ELF-1 (cell line): ENCODE data around the gene ADGRD1.

Experiments used
- DNase-seq: peaks from one replicate; pipeline ENCODE4 v3.0.0-alpha.2; 2016; ENCODE audit warnings: low read depth, low spot score

ADGRD1 gene

DNA sequence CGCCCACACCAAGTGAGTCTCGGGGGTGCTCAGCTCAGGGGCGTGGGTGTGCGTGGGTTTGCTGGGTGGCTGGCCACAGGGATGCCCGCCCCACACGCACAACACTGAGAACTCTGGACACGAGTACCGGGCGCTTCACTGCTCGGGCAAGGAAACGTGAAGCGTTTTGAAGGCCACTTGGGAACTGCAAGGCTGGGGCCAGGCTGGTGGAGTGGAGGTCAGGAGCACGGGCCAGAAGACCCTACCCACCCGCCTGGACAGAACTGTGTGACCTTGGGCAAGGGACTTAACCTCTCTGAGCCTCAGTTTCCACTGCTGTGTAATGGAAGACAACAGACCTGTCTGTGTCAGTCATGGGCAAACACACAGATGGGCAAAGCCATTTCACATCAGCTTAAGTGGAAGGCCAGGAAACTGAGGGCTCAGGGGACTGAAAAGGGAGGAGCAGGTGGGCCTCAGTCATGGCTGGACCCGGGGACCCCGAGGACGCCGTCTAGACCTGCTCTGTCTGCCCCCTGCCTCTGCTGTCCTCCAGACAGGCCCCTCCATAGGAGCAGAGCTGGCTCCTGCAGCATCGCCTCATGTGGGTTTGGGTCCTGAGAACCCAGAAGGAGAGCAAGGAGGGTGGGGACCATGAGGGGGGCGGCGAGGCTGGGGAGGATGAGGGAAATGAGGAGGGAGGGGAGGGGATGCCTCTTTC, 52.5 kb downstream of the ADGRD1 start:
- DNase-seq: no peak

DNA sequence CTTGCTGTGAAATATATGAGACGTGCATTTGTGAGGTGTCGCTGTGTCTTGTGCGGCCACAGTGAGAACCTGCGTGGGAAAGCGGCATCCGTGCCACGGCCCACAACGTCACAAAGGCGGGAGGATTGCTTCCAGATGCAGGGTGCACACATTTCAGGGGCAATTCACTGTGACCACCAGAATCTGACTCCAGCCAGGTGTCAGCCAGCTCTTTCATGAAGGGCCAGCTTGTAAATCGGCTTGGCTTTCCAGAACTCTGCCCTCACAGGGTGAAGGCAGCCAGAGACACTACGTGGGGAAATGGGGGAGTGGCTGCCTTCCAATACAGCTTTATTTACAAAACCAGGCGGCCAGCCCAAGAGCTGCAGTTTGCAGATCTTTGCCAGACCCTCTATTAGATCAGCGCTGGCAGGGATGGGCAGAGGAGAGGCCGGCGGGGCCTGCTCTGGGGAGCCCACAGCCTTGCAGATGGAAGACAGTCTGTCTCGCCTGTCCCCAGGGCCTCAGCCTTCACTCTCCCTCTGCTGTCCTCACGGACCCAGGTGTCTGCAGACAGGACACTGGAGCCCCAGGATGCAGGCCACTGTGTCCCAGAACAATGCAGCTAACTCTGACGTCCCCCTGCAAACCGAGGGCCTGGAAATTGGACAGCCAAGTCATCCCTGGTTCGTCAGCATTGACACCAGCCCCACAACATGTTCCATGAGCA, 53.5 kb downstream of the ADGRD1 start:
- no peak for DNase-seq

DNA sequence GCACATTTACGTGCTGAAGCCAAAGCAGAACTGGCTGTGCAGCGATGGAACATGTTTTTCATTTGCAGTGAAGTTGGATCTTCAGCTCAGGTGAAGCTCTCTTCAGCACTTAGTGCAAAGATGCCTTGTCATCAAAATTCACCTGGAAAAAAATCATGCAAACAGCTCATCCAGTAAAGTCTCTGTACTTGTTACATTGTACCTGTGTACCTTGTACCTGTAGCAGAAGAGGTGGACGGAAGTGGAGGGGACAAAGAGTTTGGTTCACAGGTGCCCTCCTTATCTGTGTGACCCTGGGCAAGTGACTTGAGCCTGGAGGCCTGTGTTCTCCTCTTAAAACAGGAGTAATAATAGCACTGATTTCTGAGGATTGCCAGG, 54.0 kb downstream of the ADGRD1 start:
- no peak for DNase-seq

DNA sequence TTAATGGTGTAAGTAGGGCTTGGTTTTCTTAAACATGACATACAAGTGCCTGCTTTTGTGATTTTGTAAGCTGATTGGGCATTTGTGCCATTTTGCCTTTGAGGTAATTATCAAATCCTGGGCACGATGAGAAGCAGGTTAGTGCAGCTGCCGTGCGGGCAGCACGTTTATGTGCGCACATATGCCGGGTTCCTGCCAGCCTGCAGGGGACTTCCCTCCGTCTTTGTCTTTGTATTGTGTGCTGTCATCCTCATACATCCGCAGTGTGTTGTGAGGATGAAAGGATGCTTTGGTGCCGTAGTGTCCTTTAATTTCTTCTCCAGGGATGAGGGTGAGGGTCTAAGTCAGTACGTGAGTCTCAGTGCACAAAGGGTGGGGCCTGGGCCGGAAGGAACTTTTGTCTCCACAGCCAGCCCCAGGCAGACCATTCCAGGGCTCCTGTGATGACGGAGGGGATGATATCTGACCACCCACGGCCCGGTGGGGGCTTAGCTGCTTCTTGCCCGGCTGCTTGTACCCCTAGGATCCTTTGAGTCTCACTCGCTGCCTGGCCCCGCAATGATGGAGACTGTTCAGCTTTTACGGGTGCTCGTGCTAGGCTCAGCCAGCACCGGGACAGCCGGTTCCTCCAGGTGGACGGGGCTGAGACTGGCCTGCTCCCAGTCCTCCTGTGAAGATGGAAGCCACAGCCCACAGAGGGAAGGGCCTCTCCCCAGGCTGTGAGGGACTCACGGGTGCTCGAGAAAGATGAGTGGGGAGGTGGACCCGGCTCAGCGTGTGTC, 54.6 kb downstream of the ADGRD1 start:
- DNase-seq: no peak

DNA sequence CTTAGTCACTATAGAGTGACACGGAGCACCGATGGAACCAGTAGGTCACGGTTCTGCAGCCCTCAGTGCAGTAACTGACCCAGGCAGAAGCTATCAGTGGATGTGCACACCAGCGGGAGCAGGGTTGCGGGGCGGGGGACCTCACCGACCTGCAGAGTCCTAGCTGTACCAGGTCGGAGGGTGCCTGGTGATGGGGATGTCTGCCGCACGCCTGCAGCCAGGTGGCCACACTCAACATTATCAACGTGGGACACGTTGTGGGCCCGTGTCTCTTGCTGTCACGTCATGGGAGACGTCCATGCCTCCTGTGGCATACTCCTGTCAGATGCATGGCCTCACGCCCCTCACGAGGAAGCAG, 55.2 kb downstream of the ADGRD1 start:
- DNase-seq: no peak

DNA sequence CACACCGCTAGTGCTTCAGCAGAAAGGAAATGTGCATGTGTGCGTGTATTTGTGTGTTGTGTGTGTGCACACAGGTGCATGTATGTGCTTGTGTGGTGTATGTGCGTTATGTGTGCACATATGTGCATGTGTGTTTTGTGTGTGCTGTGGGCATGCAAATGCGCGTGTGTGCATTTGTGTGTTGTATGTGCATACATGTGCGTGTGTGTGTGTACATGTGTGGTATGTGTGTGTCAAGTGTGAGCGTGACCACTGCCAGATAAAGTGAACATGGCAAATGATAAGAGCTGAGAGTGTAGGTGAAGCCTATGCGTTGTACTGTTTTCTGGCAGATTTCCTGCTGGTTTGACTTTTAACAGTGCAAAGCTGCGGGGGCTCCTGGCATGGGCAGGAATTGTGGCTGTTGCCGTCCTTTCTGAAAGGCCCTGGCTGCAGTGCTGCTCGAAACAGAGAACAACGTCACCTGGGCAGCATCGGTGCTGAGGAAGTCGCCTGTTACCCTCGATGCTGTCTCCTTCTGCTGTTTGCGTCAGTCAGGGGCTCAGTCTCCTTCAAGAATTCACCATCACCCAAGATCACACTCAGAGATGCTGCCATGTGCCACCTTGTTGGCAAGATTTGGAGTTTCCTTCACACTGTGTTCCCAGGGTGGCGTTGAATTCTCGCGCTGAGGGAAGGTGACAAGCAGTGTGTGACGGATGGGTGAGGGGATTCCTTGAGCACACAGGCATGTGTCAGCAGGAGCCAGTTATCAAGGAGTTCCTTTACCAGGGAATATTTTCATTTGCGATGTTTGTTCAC, 56.1 kb downstream of the ADGRD1 start:
- no peak for DNase-seq

DNA sequence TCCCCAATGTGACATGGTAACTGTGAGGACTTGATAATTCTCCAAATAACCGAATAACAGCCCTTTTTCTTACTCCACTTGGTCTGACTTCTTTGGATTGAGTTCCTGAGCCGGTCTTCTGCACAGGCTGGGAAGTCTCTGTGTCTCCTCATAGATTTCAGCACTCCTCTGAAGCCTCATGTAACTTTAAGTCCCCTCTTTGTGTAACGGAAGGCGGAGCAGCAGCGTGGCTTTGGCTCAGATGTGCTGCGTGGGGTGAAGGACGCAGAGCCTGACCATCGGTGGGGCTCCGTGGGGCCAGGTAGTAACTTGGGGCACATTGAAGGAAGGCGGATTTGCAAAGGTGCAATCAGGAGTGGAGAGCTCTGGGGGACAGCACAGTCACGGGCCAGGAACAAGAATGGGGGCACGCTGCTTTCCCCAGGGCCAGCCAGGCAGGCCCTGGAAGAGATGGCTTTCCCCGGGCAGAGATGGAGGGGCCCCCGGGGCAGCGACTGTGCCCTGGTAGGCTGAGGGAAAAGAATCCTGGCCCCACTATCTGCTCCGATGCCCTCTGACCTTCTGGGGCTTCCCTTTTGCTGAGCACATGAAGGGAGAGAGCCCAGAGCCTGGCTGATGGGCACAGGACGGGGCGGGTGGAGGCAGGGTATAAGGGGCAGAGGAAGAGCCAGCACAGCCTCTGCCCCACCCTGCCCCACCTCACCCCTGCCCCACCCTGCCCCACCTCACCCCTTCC, 56.9 kb downstream of the ADGRD1 start:
- no peak for DNase-seq

DNA sequence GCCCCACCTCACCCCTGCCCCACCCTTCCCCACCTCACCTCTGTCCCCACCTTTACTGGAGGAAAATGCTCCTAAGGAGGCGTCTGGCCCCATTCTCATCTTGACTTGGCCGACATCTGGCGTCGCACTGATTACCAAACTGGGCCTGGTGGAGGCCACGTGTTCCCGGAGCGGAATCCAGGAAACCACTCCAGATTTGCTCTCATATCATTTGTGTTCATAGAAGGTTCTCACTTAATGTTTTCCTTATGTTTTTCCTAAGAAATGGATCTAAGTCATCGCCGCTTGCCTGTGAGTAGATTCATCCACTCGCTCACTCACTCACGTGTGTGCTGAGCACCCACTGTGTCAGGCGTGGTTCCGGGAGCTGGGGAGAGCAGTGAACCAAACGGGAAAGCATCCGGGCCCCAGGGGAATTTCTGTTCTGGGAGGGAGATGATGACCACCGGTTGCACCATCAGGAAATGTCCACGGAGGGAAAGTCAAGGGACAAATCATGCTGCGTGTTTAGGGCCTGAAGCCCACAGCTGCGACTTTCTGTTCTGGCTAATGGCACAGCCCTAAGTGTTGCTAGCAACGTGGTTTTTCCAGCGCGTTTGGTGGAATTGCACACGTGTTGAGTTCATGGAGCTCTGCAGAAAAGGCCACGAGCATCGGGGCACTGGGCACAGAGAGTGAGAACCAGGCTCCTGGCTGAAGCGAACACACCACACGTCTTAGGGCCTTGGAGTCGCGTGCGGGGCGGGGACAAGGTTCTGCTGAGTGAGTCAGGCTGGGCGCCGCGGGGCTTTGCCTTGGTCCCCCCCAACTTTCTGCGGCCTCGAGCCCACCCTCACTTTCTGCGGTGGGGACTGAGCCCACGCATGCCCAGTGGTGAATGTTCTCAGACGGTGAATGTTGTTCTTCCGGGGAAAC, 57.7 kb downstream of the ADGRD1 start:
- no peak for DNase-seq

DNA sequence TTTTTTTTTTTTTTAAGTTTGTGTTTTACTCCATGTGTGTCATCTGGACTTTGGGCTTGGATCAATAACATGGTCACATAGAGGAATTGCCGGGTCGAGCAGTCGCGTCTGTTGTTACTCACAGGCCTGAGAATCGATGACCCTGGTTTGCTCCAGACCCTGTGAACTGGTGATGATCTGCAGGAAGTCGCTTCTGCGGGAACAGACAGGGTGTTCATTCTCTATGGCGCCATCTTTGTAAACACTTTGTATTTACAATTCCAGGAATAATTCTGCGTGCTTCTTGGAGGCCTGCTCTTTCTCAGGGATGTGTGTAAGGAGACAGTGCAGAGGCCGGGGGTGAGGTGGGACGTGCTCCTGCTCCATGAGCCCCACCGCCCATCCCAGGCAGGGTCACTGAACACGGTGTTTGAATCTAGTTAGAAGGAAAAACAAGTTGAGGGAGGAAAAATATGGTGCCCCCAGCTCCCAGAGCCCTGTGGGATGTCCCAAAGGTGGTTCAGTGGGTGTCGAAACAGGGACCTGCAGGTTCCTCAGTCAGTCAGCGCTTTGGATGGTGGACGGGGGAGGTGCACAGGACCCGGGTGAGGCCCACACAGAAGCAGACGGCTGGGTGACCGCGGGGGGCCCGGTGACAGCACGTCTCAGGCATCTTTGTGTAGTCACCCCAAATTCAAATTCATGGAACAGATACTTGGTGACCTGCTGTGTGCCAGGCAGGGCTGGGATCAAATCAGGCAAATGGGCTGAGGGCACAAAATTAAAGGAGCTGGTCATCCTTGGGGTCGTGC, 58.8 kb downstream of the ADGRD1 start:
- DNase-seq: no peak

DNA sequence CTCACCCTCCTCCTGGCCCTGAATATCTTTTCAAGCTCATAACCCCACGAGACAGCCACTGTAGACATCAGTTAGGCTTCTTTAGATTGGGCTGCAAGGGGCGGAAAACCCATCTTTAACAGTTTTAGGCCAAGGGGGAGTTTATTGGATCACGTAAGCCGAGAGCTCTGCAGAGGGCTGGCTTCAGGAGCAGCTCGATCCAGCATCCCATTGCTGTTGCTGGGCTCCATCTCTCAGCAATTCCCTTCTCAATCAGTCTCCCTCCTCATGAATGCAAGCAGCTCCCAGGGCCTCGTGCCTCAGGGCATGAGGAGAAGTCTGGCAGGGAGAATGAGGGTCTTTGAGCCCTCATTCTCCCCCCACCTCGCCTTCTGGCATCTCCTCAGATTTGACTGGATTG, 59.4 kb downstream of the ADGRD1 start:
- peak; percentile 46 for DNase-seq

DNA sequence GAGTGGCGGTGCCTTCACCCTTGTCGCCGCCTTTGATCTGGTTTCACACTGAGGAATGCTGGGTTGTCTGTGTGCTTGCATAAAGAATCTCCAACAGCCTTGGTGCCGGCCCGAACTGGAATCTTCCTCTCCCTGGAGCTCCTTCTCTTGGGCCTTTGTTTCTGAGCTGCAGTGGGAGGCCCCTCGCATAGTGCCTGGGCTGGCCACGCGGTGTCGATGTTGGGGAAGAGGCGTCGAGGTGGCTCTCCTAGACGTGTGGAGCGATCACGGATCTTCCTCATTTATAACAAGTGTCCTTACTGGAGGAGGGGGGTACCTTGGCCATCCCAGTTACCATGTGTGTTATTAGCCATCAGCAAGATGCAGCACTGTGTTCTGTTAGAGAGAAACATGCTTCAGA, 60.6 kb downstream of the ADGRD1 start:
- DNase-seq: peak; percentile 31

DNA sequence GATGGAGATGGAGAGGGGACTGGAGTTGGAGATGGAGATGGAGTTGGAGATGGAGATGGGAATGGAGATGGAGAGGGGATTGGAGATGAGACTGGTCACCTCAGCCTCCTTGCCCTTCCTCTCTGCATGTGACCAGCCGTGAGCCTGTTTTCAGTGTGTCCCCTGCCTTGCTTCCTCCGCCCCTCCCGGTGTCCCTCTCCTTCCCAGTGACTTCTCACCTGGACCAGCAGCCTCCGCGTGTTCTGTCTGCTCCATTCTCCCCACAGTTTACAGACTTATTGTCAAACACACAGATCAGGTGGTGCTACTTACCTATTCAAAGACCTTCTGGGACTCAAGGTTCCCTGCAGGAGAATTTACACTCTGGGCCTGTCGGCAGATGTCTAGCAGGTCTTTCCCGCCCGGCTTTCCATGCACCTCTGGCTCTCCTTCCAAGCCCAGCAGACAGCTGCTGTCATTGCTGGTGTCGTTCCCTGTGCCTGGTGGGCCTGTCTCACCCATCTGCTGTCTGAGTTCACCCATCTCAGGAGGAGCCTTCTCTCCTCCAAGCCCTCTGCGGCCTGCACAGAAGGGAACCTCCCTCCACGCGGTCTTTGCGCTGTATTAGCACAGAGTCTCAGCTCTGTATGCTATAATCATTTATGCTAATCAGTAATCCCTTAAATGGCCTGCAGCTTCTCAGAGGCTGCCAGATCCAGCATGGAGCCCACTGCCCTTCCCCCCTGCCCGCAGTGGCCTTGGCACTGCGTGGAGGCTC, 62.1 kb downstream of the ADGRD1 start:
- no peak for DNase-seq

DNA sequence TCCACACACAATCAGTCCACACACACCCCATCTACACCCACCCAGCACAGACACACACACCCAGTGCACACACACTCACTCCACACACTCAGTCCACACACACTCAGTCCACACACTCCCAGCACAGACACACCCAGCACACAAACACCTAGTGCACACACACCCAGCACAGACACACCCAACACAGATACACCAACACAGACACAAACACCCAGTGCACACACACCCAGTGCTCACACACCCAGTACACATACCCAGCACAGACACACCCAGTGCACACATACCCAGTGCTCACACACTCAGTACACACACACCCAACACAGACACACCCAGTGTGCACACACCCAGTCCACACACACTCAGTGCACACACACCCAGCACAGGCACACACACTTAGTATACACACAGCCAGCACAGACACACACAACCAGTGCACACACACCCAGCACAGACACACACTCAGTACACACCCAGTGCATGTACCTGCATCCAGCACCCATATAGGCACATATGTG, 63.8 kb downstream of the ADGRD1 start:
- no peak for DNase-seq

DNA sequence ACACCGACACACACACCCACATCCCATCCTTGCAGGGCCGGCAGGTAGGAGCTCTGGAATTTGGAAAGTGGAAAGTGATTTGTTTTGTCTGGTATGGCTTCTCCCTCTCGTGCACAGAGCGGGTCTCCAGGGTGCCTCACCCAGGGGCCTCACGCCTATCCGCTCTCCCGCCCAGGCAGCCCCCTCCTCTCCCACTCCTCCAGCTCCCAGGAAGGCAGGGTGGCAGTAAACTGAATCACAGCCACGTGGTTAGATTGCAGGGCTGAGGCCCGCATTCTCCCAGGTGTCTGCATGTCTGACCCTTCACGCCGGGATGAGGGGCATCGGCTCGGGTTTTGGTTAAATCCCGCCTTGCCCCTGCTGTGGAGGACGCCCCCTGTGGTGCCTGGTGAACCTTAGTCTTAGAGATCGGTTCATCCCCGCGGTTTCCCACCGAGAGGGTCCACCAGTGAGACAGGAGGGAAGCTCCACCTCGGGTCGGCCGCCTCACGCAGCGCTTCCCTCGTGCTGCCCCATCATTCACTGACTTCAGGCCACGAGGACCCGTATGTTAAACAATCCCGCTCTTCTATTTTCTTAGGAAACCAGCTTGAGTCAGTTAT, 64.4 kb downstream of the ADGRD1 start:
- DNase-seq: no peak

DNA sequence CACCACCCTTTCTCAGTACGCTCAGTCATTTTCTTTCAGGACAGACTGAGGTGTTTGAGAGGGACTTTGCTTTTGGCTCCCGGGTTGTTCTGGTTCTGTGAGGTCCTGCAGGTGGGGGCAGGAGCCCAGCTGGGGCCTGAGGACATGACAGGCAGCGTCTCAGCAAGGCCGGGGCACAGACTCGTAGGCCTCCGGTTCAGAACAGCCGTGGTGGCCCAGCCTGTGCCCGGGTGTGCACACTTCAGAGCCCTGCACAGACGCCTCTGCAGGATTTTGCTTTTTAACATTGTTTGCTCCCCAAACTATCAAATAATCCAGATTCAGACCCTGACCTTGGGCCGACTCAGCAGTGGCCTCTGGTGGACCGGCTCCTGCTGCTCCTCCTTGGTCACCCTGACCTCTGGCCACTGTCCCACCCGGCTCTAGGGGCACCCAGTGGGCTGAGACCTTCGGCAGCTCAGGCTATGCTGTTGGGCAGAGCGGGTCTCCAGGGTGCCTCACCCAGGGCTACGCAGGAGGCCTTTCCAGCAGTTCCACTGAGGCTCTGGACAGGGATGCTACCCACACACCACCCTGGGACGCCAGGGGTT, 65.2 kb downstream of the ADGRD1 start:
- no peak for DNase-seq

DNA sequence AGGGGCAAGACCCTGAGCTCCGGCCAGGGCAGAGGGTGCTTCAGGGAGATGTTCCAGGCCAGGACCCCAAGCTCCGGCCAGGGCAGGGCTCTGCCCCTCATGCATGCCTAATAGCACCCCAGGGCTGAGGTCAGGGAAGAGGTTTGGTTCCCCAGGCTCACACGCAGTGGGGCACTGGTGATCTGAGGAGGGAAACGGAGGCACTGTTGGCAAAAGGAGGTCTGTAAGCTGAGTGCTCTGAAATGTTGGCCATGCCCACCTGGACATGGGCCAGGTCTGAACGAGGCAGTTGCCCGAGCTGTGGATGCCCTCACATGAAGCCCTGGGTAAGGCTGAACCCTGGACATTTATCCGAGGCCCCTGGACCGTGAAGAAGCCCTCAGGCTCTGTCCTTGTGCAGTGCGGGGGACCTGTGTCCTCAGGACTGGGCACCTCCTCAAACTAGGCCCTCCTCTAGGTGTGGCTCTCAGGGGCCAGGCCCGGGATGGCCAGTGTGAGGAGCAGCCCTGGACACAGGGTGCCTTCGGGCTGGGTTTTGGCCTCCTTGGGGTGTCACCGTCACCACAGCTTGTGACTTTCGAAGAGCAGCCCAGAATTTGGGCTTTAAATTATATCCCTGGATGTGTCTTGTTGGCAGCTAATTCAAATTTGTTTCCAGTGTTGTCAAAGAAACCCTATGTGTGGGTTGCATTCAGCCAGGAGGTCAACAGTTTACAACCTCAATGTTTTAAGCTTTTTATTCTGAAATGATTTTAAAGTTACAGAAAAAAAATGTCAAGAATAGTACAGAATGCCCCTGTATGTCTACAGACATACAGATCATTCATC, 66.8 kb downstream of the ADGRD1 start:
- DNase-seq: no peak

DNA sequence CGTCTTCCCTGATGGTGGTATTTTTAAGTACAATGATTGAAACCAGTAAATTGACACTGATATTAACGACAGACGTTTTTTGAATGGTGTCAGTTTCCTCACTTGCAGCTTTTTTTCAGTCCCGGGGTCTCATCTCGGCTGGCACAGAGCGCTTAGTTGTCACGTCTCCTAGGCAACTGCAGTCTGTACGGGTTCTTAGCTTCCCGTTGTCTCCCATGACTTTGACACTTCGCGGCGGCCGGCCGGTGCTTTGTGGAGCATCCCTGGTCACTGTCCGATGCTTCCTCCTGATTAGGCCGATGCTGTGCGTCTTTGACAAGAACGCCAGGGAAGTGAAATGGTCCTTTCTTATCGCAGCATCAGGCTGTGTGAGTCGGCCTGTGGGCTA, 67.4 kb downstream of the ADGRD1 start:
- DNase-seq: no peak
